CD8-positive, alpha-beta memory T cell (primary cell): ENCODE measurements around the gene DPP7. TPM values are rescaled to one million over a fixed set of nuclear protein-coding genes. Genes with fewer than 3 reads are reported as not detected.

Source experiments
- CTCF ChIA-PET: fragments of 350-600 bp; sonication (Branson Sonifier 250); formaldehyde crosslinking; loops from one replicate; lab custom pipeline; 2021; ENCODE audit warnings: antibody characterized with exemption; lab: Charles Lee
- POLR2A ChIA-PET: fragments of 350-600 bp; sonication (Branson Sonifier 250); formaldehyde crosslinking; loops from one replicate; lab custom pipeline; 2021; ENCODE audit warnings: antibody characterized with exemption; lab: Charles Lee
- DNase-seq, 5 donors: peaks; one replicate each; pipeline versions ENCODE4 v3.0.0 to v3.0.0-alpha.2; 2020 to 2022; ENCODE audit warnings: mixed read lengths in 1 of 5
- H3K27ac ChIP-seq: one replicate; pipeline ENCODE4 v1.7.0; 2013; ENCODE audit warnings: low read depth, mild to moderate bottlenecking, low read length, moderate library complexity
- H3K27me3 ChIP-seq: 2 replicates; pipeline ENCODE4 v1.7.0; 2013; ENCODE audit warnings: low read length, mild to moderate bottlenecking; ENCODE audit not compliant: insufficient read depth, poor library complexity, severe bottlenecking
- H3K36me3 ChIP-seq: 2 replicates; pipeline ENCODE4 v1.7.0; 2013; ENCODE audit warnings: mild to moderate bottlenecking, low read length, moderate library complexity; ENCODE audit not compliant: insufficient read depth
- H3K4me1 ChIP-seq: 2 replicates; pipeline ENCODE4 v1.7.0; 2013; ENCODE audit warnings: mild to moderate bottlenecking, low read length, moderate library complexity; ENCODE audit not compliant: insufficient read depth
- H3K4me3 ChIP-seq: 2 replicates; pipeline ENCODE4 v1.7.0; 2013; ENCODE audit warnings: mild to moderate bottlenecking, low read length
- H3K9me3 ChIP-seq: 2 replicates; pipeline ENCODE4 v1.7.0; 2013; ENCODE audit warnings: mild to moderate bottlenecking, low read length
- H3K27ac Mint-ChIP-seq, 8 donors: one replicate each; pipeline ENCODE4 v1.8.0; 2020 to 2021; ENCODE audit warnings: mixed read lengths in 8 of 8, mild to moderate bottlenecking in 6 of 8, inconsistent platforms in 3 of 8, moderate library complexity in 3 of 8
- H3K27me3 Mint-ChIP-seq, 2 donors: one replicate each; pipeline ENCODE4 v1.8.0; 2020 to 2021; ENCODE audit warnings: mixed read lengths in 2 of 2, mild to moderate bottlenecking in 1 of 2, moderate library complexity in 1 of 2
- H3K36me3 Mint-ChIP-seq, 3 donors: one replicate each; pipeline ENCODE4 v1.8.0; 2020 to 2021; ENCODE audit warnings: mixed read lengths in 3 of 3, inconsistent platforms in 1 of 3, mild to moderate bottlenecking in 1 of 3
- H3K4me1 Mint-ChIP-seq, 3 donors: one replicate each; pipeline ENCODE4 v1.8.0; 2020 to 2021; ENCODE audit warnings: mixed read lengths in 3 of 3, inconsistent platforms in 1 of 3, mild to moderate bottlenecking in 1 of 3
- H3K4me3 Mint-ChIP-seq, 7 donors: one replicate each; pipeline ENCODE4 v1.8.0; 2020 to 2021; ENCODE audit warnings: mixed read lengths in 7 of 7, mild to moderate bottlenecking in 6 of 7, moderate library complexity in 4 of 7, inconsistent platforms in 2 of 7
- H3K9me3 Mint-ChIP-seq, 5 donors: one replicate each; pipeline ENCODE4 v1.8.0; 2020 to 2022; ENCODE audit warnings: mixed read lengths in 5 of 5, mild to moderate bottlenecking in 3 of 5, moderate library complexity in 2 of 5, inconsistent platforms in 1 of 5
- polyA plus RNA-seq: library from polyadenylated mRNA; unstranded; fragments of 300-500 nt; fragmentation: Illumina TruSeq; gene quantifications from one replicate; pipeline ENCODE4 v1.2.3, GENCODE V29; 2021
- total RNA-seq, 2 experiments: library from RNA; stranded (reverse); gene quantifications; one replicate each; pipeline ENCODE4 v1.2.3, GENCODE V29; 2021

Gene DPP7
- total and polyA plus RNA-seq, 3 experiments from 2014 or later: 158 to 308 (median 294) TPM

GRCh38 chr9:137077758-137078693 lies 36.5 kb downstream of the DPP7 start:
- Histone ChIP-seq H3K36me3 (peaks cover 3% of the 10 kb centered on the region), H3K27ac (no peak overlapping the region), H3K4me1 (peaks cover 7% of the 10 kb centered on the region), H3K27me3 (no peaks in the 10 kb centered on the region), H3K4me3 (peak overlapping the region; percentile 47), H3K9me3 (no peaks in the 10 kb centered on the region)
- peaks cover 0 to 5% (median 2%) of the 10 kb centered on the region in 3 donors for H3K4me1 Mint-ChIP-seq
- CTCF ChIA-PET: interaction anchor here (1.1 to 2.1 kb wide), 4 partner anchors 10 to 235 kb away, joined by 3 to 13 read pairs (median 3); no protein-coding TSS in a partner anchor
- no peaks in the 10 kb centered on the region for H3K27me3 Mint-ChIP-seq
- POLR2A ChIA-PET: interaction anchor here (0.6 to 2.6 kb wide), 4 partner anchors 8 to 52 kb away, joined by 3 to 14 read pairs (median 3); partner anchors contain the start of gene MAN1B1
- peak; percentile 31 to 68 (median 41) for DNase-seq
- peaks cover 0 to 17% (median 0%) of the 10 kb centered on the region in 3 donors for H3K36me3 Mint-ChIP-seq
- peak overlapping the region; percentile 73 to 91 (median 76) for H3K4me3 Mint-ChIP-seq
- no peaks in the 10 kb centered on the region for H3K9me3 Mint-ChIP-seq
- H3K27ac Mint-ChIP-seq: peak overlapping the region in 1 of 8 donors; percentile 68

GRCh38 chr9:137077010-137077747 lies 37.4 kb downstream of the DPP7 start, which contains the start of gene UAP1L1:
TSS of gene UAP1L1 (plus strand) at chr9:137077517. CDS start at chr9:137077533, 16 bp downstream.
- Mint-ChIP-seq H3K4me1 (peaks cover 0 to 5% (median 2%) of the 10 kb centered on the region in 3 donors), H3K27ac (peak within 1 kb of the TSS in 3 of 8 donors; percentile 52 to 79 (median 68)), H3K4me3 (peak within 1 kb of the TSS; percentile 73 to 91 (median 76)), H3K36me3 (peaks cover 0 to 14% (median 0%) of the 10 kb centered on the region in 3 donors), H3K27me3 (no peaks in the 10 kb centered on the region), H3K9me3 (no peaks in the 10 kb centered on the region)
- CTCF ChIA-PET: interaction anchor here (0.9 to 2.7 kb wide), 5 partner anchors 9 to 234 kb away, joined by 3 to 13 read pairs (median 8); partner anchors contain the start of genes MAN1B1, NPDC1 and TUBB4B
- peaks cover 7% of the 10 kb centered on the region for H3K4me1 ChIP-seq
- peak; percentile 50 to 79 (median 63) for DNase-seq
- H3K4me3 ChIP-seq: peak within 1 kb of the TSS; percentile 47
- POLR2A ChIA-PET: interaction anchor here (0.6 to 2.6 kb wide), 4 partner anchors 9 to 52 kb away, joined by 3 to 14 read pairs (median 3); partner anchors contain the start of gene MAN1B1
- no peaks in the 10 kb centered on the region for H3K27me3 ChIP-seq
- H3K27ac ChIP-seq: no peak within 1 kb of the TSS
- no peaks in the 10 kb centered on the region for H3K9me3 ChIP-seq
- H3K36me3 ChIP-seq: peaks cover 3% of the 10 kb centered on the region

- peaks cover 7% of the 10 kb centered on the region for H3K4me1 ChIP-seq
- peaks cover 3% of the 10 kb centered on the region for H3K36me3 ChIP-seq
- no peaks in the 10 kb centered on the region for H3K9me3 Mint-ChIP-seq
- peak overlapping the region; percentile 50 to 77 (median 69) for H3K4me3 Mint-ChIP-seq
- H3K27ac Mint-ChIP-seq: peak overlapping the region in 3 of 8 donors; percentile 22 to 79 (median 52)
- peaks cover 0 to 9% (median 0%) of the 10 kb centered on the region in 3 donors for H3K36me3 Mint-ChIP-seq
- H3K4me3 ChIP-seq: no peak overlapping the region
- no peak overlapping the region for H3K27ac ChIP-seq
- ChIA-PET POLR2A (interaction anchor here (1.6 to 2.6 kb wide), 2 partner anchors 10 to 19 kb away, joined by 3 to 14 read pairs; partner anchors contain the start of gene MAN1B1), CTCF (interaction anchor here (0.9 to 2.7 kb wide), 4 partner anchors 9 to 164 kb away, joined by 4 to 13 read pairs (median 10); partner anchors contain the start of genes MAN1B1, NPDC1 and TUBB4B)
- no peaks in the 10 kb centered on the region for H3K27me3 ChIP-seq
- no peaks in the 10 kb centered on the region for H3K9me3 ChIP-seq
- DNase-seq: no peak
- no peaks in the 10 kb centered on the region for H3K27me3 Mint-ChIP-seq
- H3K4me1 Mint-ChIP-seq: peaks cover 0 to 5% (median 2%) of the 10 kb centered on the region in 3 donors
These were observed 37.9 kb downstream of the DPP7 start for GRCh38 chr9:137076636-137077009.

GRCh38 chr9:137075275-137075775 lies 39.2 kb downstream of the DPP7 start:
- ChIA-PET POLR2A (no interaction called here), CTCF (interaction anchor here (2.7 kb wide), 1 partner anchor 11 kb away, joined by 11 read pairs; the partner anchor contains the start of gene MAN1B1)
- Mint-ChIP-seq H3K4me3 (peak overlapping the region in 4 of 7 donors; percentile 3 to 77 (median 26)), H3K27ac (peak overlapping the region in 3 of 8 donors; percentile 22 to 67 (median 23)), H3K36me3 (peaks cover 0 to 6% (median 0%) of the 10 kb centered on the region in 3 donors), H3K4me1 (peaks cover 0 to 15% (median 9%) of the 10 kb centered on the region in 3 donors), H3K27me3 (no peaks in the 10 kb centered on the region), H3K9me3 (no peaks in the 10 kb centered on the region)
- H3K4me1 ChIP-seq: peaks cover 14% of the 10 kb centered on the region
- no peaks in the 10 kb centered on the region for H3K27me3 ChIP-seq
- DNase-seq: no peak
- no peak overlapping the region for H3K27ac ChIP-seq
- no peak overlapping the region for H3K4me3 ChIP-seq
- peaks cover 3% of the 10 kb centered on the region for H3K36me3 ChIP-seq
- no peaks in the 10 kb centered on the region for H3K9me3 ChIP-seq

GRCh38 chr9:137074657-137075274 lies 39.8 kb downstream of the DPP7 start:
- no peaks in the 10 kb centered on the region for H3K9me3 ChIP-seq
- H3K4me3 ChIP-seq: no peak overlapping the region
- ChIA-PET POLR2A (no interaction called here), CTCF (interaction anchor here (2.7 kb wide), 1 partner anchor 11 kb away, joined by 11 read pairs; the partner anchor contains the start of gene MAN1B1)
- peaks cover 0 to 3% (median 0%) of the 10 kb centered on the region in 3 donors for H3K36me3 Mint-ChIP-seq
- no peaks in the 10 kb centered on the region for H3K9me3 Mint-ChIP-seq
- peaks cover 0 to 13% (median 7%) of the 10 kb centered on the region in 3 donors for H3K4me1 Mint-ChIP-seq
- peaks cover under 1% of the 10 kb centered on the region for H3K36me3 ChIP-seq
- H3K27me3 Mint-ChIP-seq: no peaks in the 10 kb centered on the region
- peak overlapping the region in 2 of 8 donors; percentile 55 to 67 for H3K27ac Mint-ChIP-seq
- H3K27ac ChIP-seq: no peak overlapping the region
- peak overlapping the region in 4 of 7 donors; percentile 15 to 77 (median 44) for H3K4me3 Mint-ChIP-seq
- H3K27me3 ChIP-seq: no peaks in the 10 kb centered on the region
- H3K4me1 ChIP-seq: peaks cover 14% of the 10 kb centered on the region
- no peak for DNase-seq

GRCh38 chr9:137073992-137074399 lies 40.5 kb downstream of the DPP7 start:
- Mint-ChIP-seq H3K4me3 (peak overlapping the region in 1 of 7 donors; percentile 8), H3K27me3 (no peaks in the 10 kb centered on the region), H3K9me3 (no peaks in the 10 kb centered on the region), H3K36me3 (no peaks in the 10 kb centered on the region), H3K4me1 (peaks cover 0 to 13% (median 7%) of the 10 kb centered on the region in 3 donors), H3K27ac (peak overlapping the region in 2 of 8 donors; percentile 26 to 81)
- Histone ChIP-seq H3K4me1 (peaks cover 21% of the 10 kb centered on the region), H3K4me3 (no peak overlapping the region), H3K36me3 (no peaks in the 10 kb centered on the region), H3K9me3 (no peaks in the 10 kb centered on the region), H3K27me3 (no peaks in the 10 kb centered on the region), H3K27ac (no peak overlapping the region)
- no peak for DNase-seq
- POLR2A ChIA-PET: no interaction called here
- CTCF ChIA-PET: interaction anchor here (2.8 kb wide), 1 partner anchor 12 kb away, joined by 9 read pairs; the partner anchor contains the start of gene MAN1B1
